Activated naive CD8-positive, alpha-beta T cell (primary cell): Measurements from ENCODE around the gene YTHDF1.
"Not testable (repeated sequence)": the region's sequence is repeated elsewhere in the genome, so short reads cannot be mapped to it uniquely, and the experiment has no call there.

Experiments used
- H3K27ac Mint-ChIP-seq: one replicate; pipeline ENCODE4 v1.8.0; 2021; ENCODE audit warnings: mixed read lengths
- H3K27me3 Mint-ChIP-seq: one replicate; pipeline ENCODE4 v1.8.0; 2021; ENCODE audit warnings: mixed read lengths
- H3K36me3 Mint-ChIP-seq: one replicate; pipeline ENCODE4 v1.8.0; 2021; ENCODE audit warnings: mixed read lengths
- H3K4me1 Mint-ChIP-seq: one replicate; pipeline ENCODE4 v1.8.0; 2021; ENCODE audit warnings: low read depth, mixed read lengths
- H3K4me3 Mint-ChIP-seq: one replicate; pipeline ENCODE4 v1.8.0; 2021; ENCODE audit warnings: mild to moderate bottlenecking, mixed read lengths
- H3K9me3 Mint-ChIP-seq: one replicate; pipeline ENCODE4 v1.8.0; 2021; ENCODE audit warnings: low read depth, mixed read lengths

The YTHDF1 gene

GRCh38 chr20:63254232-63254605, 38.3 kb upstream of the YTHDF1 start, which contains the start of gene NKAIN4:
TSS of gene NKAIN4 (minus strand) at chr20:63254463. CDS start at chr20:63254450, 13 bp downstream.
- Mint-ChIP-seq H3K27ac (no peak within 1 kb of the TSS), H3K9me3 (no peaks in the 10 kb centered on the region), H3K27me3 (peaks cover 19% of the 10 kb centered on the region), H3K4me3 (peak within 1 kb of the TSS; percentile 67), H3K36me3 (no peaks in the 10 kb centered on the region), H3K4me1 (peaks cover 10% of the 10 kb centered on the region)

- no peak overlapping the region for H3K27ac Mint-ChIP-seq
- H3K4me1 Mint-ChIP-seq: peaks cover 10% of the 10 kb centered on the region
- H3K36me3 Mint-ChIP-seq: no peaks in the 10 kb centered on the region
- no peaks in the 10 kb centered on the region for H3K9me3 Mint-ChIP-seq
- peak overlapping the region; percentile 67 for H3K4me3 Mint-ChIP-seq
- H3K27me3 Mint-ChIP-seq: peaks cover 23% of the 10 kb centered on the region
Measured at GRCh38 chr20:63253438-63254231, 37.7 kb upstream of the YTHDF1 start.

GRCh38 chr20:63253065-63253437, 37.1 kb upstream of the YTHDF1 start:
- H3K27me3 Mint-ChIP-seq: peaks cover 25% of the 10 kb centered on the region
- H3K9me3 Mint-ChIP-seq: no peaks in the 10 kb centered on the region
- H3K4me1 Mint-ChIP-seq: peaks cover 10% of the 10 kb centered on the region
- H3K4me3 Mint-ChIP-seq: peak overlapping the region; percentile 67
- no peaks in the 10 kb centered on the region for H3K36me3 Mint-ChIP-seq
- H3K27ac Mint-ChIP-seq: no peak overlapping the region

GRCh38 chr20:63252284-63252711, 36.4 kb upstream of the YTHDF1 start:
- Mint-ChIP-seq H3K27me3 (peaks cover 25% of the 10 kb centered on the region), H3K4me3 (no peak overlapping the region), H3K9me3 (no peaks in the 10 kb centered on the region), H3K36me3 (no peaks in the 10 kb centered on the region), H3K4me1 (peaks cover 10% of the 10 kb centered on the region), H3K27ac (no peak overlapping the region)

- H3K27me3 Mint-ChIP-seq: peaks cover 21% of the 10 kb centered on the region
- not testable (repeated sequence) for H3K27ac Mint-ChIP-seq, H3K4me1 Mint-ChIP-seq, H3K9me3 Mint-ChIP-seq, H3K36me3 Mint-ChIP-seq, H3K4me3 Mint-ChIP-seq
Measured at GRCh38 chr20:63251350-63251749, 35.4 kb upstream of the YTHDF1 start.

DNA sequence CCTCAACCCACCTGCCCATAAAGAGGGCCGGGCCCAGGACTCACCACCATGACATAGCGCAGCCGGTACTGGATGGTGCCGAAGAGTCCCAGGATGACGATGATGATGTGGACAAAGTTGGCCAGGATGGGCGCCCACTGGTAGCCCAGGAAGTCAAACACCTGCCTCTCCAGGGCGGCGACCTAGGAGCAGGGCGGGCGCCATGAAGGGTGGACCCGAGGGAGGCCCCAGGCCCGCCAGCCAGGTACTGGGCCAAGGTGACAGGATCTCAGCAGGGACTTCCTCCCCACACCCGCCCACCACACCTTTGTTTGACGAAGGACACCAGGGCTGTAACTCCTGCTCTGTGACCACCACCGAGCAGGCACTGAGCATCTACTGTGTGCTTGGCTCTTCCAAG, 34.0 kb upstream of the YTHDF1 start:
- Mint-ChIP-seq H3K27me3 (peaks cover 16% of the 10 kb centered on the region), H3K4me3 (no peak overlapping the region), H3K4me1 (peaks cover 7% of the 10 kb centered on the region), H3K36me3 (no peaks in the 10 kb centered on the region), H3K27ac (no peak overlapping the region), H3K9me3 (no peaks in the 10 kb centered on the region)

- peaks cover 7% of the 10 kb centered on the region for H3K4me1 Mint-ChIP-seq
- H3K36me3 Mint-ChIP-seq: no peaks in the 10 kb centered on the region
- no peak overlapping the region for H3K4me3 Mint-ChIP-seq
- H3K27me3 Mint-ChIP-seq: peaks cover 16% of the 10 kb centered on the region
- H3K27ac Mint-ChIP-seq: no peak overlapping the region
- no peaks in the 10 kb centered on the region for H3K9me3 Mint-ChIP-seq
Measured at GRCh38 chr20:63248835-63249591, 33.1 kb upstream of the YTHDF1 start.

GRCh38 chr20:63247671-63248228, 31.8 kb upstream of the YTHDF1 start:
- peaks cover 1% of the 10 kb centered on the region for H3K4me1 Mint-ChIP-seq
- H3K27ac Mint-ChIP-seq: no peak overlapping the region
- no peaks in the 10 kb centered on the region for H3K36me3 Mint-ChIP-seq
- H3K27me3 Mint-ChIP-seq: peaks cover 13% of the 10 kb centered on the region
- H3K9me3 Mint-ChIP-seq: no peaks in the 10 kb centered on the region
- H3K4me3 Mint-ChIP-seq: no peak overlapping the region

DNA sequence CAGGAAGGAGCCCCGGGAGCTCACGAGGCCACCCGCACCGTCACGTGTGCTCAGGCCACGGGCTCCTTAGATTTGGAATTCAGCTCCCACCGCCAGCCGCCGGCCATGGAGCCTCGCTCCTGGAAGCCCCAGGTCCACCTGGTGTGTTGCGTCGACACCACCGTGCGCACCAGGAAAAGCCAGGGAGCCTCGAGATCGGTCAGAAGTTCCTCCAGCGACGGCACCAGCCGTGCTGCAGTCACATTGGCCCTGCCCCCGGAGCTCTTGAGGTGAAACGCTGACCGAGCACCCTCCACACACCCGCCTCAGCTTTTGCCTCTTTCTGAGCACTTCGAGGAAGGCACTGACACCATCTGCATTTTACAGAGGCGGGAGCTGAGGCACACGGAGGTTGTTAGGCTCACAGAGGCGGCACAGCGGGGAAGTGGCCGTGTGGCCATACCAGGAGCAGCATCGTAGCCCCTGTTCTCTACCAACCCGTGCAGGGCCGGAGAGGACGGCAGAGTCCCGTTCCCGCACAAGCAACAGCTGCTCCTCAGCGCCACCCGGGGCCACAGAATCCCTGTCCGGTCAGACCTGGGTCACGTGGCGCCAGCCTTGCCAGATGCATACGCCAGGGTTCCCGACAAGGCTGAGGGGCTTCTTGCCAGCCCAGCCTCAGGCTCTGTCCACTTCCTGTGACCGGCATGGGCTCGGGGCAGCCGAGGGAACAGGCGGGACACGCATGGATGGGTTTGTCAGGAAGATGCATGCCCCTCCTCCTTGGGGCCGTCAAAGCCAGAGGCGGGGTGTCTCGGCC, 30.8 kb upstream of the YTHDF1 start:
- H3K36me3 Mint-ChIP-seq: no peaks in the 10 kb centered on the region
- no peaks in the 10 kb centered on the region for H3K4me1 Mint-ChIP-seq
- H3K9me3 Mint-ChIP-seq: no peaks in the 10 kb centered on the region
- peaks cover 10% of the 10 kb centered on the region for H3K27me3 Mint-ChIP-seq
- no peak overlapping the region for H3K4me3 Mint-ChIP-seq
- no peak overlapping the region for H3K27ac Mint-ChIP-seq

GRCh38 chr20:63244468-63244867, 28.5 kb upstream of the YTHDF1 start:
- no peaks in the 10 kb centered on the region for H3K9me3 Mint-ChIP-seq
- H3K4me3 Mint-ChIP-seq: no peak overlapping the region
- no peaks in the 10 kb centered on the region for H3K4me1 Mint-ChIP-seq
- peaks cover 8% of the 10 kb centered on the region for H3K27me3 Mint-ChIP-seq
- no peaks in the 10 kb centered on the region for H3K36me3 Mint-ChIP-seq
- no peak overlapping the region for H3K27ac Mint-ChIP-seq

DNA sequence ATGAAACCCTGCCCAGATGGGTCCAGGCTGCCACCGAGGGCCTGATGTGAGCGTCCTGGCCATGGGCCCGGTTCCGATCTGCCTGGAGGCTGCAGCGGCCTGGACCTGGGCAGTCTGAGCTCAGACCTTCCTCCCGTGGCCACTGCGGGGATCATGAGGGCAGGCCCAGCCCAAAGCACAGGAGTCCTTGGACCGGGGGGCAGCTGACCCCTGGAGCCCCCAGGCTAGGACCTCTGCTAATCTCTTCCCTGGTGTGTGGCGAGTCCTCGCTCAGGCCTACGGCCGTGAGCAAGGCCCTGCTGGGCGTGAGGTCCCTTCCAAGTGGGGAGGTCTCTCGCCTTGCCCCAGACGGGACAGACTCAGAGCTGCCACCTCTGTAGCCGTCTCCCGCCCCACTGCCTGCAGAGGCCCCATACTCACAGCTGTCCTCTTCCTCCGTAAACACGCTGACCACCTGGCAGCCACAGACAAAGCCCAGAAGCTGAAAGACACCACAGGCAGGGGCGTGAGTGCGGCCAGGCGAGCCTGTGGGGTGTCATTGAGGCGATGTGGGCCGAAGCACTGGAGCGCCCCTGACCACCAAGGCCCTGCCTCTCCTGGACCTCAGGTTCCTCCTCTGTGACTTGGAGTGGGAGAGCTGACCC, 27.8 kb upstream of the YTHDF1 start:
- H3K9me3 Mint-ChIP-seq: no peaks in the 10 kb centered on the region
- H3K4me3 Mint-ChIP-seq: no peak overlapping the region
- H3K36me3 Mint-ChIP-seq: no peaks in the 10 kb centered on the region
- no peak overlapping the region for H3K27ac Mint-ChIP-seq
- no peaks in the 10 kb centered on the region for H3K4me1 Mint-ChIP-seq
- H3K27me3 Mint-ChIP-seq: peaks cover 5% of the 10 kb centered on the region

DNA sequence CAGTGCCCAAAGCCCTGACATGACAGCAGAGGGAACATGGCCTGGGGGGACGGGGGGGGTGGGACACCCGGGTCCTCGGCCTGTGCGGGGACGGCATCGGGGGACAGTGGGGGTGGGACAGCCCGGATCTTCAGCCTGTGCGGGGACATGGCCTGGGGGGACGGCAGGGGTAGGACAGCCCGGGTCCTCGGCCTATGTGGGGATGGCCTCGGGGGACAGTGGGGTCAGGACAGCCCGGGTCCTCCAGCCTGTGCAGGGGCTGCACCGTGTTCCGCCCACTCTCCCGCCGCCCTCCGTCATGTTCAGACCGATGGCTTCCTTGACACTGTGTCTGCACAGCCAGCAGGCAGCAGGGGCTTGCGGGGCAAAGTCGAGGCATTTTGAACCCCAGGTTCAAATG, 26.8 kb upstream of the YTHDF1 start:
- H3K27ac Mint-ChIP-seq: no peak overlapping the region

GRCh38 chr20:63241272-63241671, 25.3 kb upstream of the YTHDF1 start:
- H3K9me3 Mint-ChIP-seq: no peaks in the 10 kb centered on the region
- H3K27ac Mint-ChIP-seq: no peak overlapping the region
- H3K36me3 Mint-ChIP-seq: no peaks in the 10 kb centered on the region

More for the DNA sequence above, 26.8 kb upstream of the YTHDF1 start:
- Mint-ChIP-seq H3K4me1 (no peaks in the 10 kb centered on the region), H3K9me3 (no peaks in the 10 kb centered on the region), H3K36me3 (no peaks in the 10 kb centered on the region), H3K27me3 (peaks cover 2% of the 10 kb centered on the region), H3K4me3 (no peak overlapping the region)

DNA sequence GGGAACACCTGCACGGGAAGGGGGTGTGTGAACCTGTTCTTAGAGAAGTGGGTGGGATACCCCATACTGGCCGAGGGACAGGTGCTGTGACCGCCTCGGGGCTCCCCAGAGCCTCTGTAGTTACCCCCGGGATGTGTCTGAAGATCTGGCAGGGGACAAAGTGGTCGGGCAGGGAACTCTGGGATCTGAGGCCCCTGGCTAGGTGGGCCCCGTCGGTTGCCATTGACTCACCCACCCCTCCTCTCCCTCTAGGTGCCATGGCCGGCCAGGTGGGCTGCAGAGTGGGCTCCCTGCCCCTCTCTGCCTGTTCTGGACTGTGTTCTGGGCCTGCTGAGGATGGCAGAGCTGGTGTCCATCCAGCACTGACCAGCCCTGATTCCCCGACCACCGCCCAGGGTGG, 24.1 kb upstream of the YTHDF1 start:
- Mint-ChIP-seq H3K4me1 (no peaks in the 10 kb centered on the region), H3K4me3 (no peak overlapping the region), H3K36me3 (no peaks in the 10 kb centered on the region), H3K27me3 (no peaks in the 10 kb centered on the region), H3K9me3 (no peaks in the 10 kb centered on the region), H3K27ac (no peak overlapping the region)

More at GRCh38 chr20:63241272-63241671, 25.3 kb upstream of the YTHDF1 start:
- Mint-ChIP-seq H3K27me3 (peaks cover 2% of the 10 kb centered on the region), H3K4me1 (no peaks in the 10 kb centered on the region), H3K4me3 (no peak overlapping the region)
